ENCODE measurements around the gene STKLD1. TPM values are rescaled to one million over a fixed set of nuclear protein-coding genes. Genes with fewer than 3 reads are reported as not detected.

The STKLD1 gene
- total and polyA plus RNA-seq, 9 of the 15 experiments (the other 6 are each of a cell fraction or from before 2014, with no cell fraction given): 0.10 to 0.65 (median 0.33) TPM; not detected in 2

DNA sequence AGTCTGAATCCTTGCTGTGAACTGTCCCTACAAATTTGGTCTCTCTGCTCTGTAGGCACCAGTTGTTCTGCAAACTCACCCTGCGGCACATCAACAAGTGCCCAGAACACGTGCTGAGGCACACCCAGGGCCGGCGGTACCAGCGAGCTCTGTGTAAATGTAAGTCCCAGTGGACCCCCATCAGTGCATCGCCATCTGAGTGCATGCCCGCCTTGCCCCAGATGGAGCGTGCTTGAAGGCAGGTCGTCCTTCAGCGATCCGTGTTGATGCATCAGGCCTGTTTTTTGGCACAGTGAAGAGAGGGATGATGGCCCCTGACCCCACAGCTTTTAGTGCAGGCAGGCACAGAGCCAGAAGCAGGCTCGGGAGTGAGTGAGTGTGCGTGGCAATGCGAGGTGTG lies 18.5 kb upstream of the STKLD1 start:
- H3K36me3 ChIP-seq (ENCODE audit: control insufficient read depth, insufficient read depth, low read length): peaks cover 71% of the 10 kb centered on the region; the same call in 2 of the 3 replicates

More for the DNA sequence above, 18.5 kb upstream of the STKLD1 start:
- no peak overlapping the region for H2AFZ ChIP-seq (ENCODE audit: low read depth, low read length)
- ATAC-seq (no peak), DNase-seq (ENCODE audit: extremely low read depth in 1 of 4, low spot score in 3 of 4) (no peak), FAIRE-seq (no peak)
- H3K9me1 ChIP-seq (ENCODE audit: control insufficient read depth, insufficient read depth, low read length): no peaks in the 10 kb centered on the region
- TF ChIP-seq, protein P1, sequence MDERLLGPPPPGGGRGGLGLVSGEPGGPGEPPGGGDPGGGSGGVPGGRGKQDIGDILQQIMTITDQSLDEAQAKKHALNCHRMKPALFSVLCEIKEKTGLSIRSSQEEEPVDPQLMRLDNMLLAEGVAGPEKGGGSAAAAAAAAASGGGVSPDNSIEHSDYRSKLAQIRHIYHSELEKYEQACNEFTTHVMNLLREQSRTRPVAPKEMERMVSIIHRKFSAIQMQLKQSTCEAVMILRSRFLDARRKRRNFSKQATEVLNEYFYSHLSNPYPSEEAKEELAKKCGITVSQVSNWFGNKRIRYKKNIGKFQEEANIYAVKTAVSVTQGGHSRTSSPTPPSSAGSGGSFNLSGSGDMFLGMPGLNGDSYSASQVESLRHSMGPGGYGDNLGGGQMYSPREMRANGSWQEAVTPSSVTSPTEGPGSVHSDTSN (CRISPR knock-in tag; IDR thresholded peaks at IDR 0.05; ENCODE audit: low read depth): no peak
- TF ChIP-seq, protein P1 (tag; conservative IDR thresholded peaks at IDR 0.05; ENCODE audit: low read depth): no peak
- TF ChIP-seq ZC3H11A (IDR thresholded peaks at IDR 0.05; ENCODE audit: low read depth, low read length) (no peak), RCOR1 (IDR thresholded peaks at IDR 0.05; ENCODE audit: borderline replicate concordance in 1 of 2, low read depth in 2 of 2, low read length in 2 of 2) (no peak), IFI16 (CRISPR knock-in tag; IDR thresholded peaks at IDR 0.05) (no peak), ZFPM2 (CRISPR knock-in tag; IDR thresholded peaks at IDR 0.05) (no peak), KDM5B (IDR thresholded peaks at IDR 0.05; ENCODE audit: insufficient replicate concordance, low read depth, low read length) (no peak), CTBP1 (IDR thresholded peaks at IDR 0.05; ENCODE audit: borderline replicate concordance) (no peak), ZNF79 (CRISPR knock-in tag; IDR thresholded peaks at IDR 0.05; ENCODE audit: low read depth) (no peak), PYGO2 (tag; IDR thresholded peaks at IDR 0.05) (no peak), HLTF (IDR thresholded peaks at IDR 0.05) (no peak)
- TF ChIP-seq, protein P2, sequence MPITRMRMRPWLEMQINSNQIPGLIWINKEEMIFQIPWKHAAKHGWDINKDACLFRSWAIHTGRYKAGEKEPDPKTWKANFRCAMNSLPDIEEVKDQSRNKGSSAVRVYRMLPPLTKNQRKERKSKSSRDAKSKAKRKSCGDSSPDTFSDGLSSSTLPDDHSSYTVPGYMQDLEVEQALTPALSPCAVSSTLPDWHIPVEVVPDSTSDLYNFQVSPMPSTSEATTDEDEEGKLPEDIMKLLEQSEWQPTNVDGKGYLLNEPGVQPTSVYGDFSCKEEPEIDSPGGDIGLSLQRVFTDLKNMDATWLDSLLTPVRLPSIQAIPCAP (CRISPR knock-in tag; IDR thresholded peaks at IDR 0.05; ENCODE audit: borderline replicate concordance): no peak
- TF ChIP-seq, protein P3, sequence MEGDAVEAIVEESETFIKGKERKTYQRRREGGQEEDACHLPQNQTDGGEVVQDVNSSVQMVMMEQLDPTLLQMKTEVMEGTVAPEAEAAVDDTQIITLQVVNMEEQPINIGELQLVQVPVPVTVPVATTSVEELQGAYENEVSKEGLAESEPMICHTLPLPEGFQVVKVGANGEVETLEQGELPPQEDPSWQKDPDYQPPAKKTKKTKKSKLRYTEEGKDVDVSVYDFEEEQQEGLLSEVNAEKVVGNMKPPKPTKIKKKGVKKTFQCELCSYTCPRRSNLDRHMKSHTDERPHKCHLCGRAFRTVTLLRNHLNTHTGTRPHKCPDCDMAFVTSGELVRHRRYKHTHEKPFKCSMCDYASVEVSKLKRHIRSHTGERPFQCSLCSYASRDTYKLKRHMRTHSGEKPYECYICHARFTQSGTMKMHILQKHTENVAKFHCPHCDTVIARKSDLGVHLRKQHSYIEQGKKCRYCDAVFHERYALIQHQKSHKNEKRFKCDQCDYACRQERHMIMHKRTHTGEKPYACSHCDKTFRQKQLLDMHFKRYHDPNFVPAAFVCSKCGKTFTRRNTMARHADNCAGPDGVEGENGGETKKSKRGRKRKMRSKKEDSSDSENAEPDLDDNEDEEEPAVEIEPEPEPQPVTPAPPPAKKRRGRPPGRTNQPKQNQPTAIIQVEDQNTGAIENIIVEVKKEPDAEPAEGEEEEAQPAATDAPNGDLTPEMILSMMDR (IDR thresholded peaks at IDR 0.05 in 2 of 3, conservative IDR thresholded peaks at IDR 0.05 in 1 of 3; ENCODE audit: insufficient read depth in 2 of 3, low read depth in 1 of 3, low read length in 3 of 3): no peak
- TF ChIP-seq, protein P4, sequence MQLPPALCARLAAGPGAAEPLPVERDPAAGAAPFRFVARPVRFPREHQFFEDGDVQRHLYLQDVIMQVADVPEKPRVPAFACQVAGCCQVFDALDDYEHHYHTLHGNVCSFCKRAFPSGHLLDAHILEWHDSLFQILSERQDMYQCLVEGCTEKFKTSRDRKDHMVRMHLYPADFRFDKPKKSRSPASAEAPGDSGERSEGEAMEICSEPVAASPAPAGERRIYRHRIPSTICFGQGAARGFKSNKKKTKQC (CRISPR knock-in tag; IDR thresholded peaks at IDR 0.05): no peak
- H3K4me1 ChIP-seq (replicated peaks in 1 of 2; ENCODE audit: control insufficient read depth in 2 of 2, insufficient read depth in 2 of 2, low read length in 2 of 2): peaks cover 17 to 50% of the 10 kb centered on the region in 2 experiments; a peak in 4 of 5 replicates
- BruUV-seq (replicated peaks): no TSS peak
- ChIA-PET POLR2A (interaction anchor here (1.0 to 7.4 kb wide), 4 partner anchors 9 to 14 kb away, joined by 4 to 109 read pairs (median 7); partner anchors contain the start of genes MED22 and RPL7A), CTCF (ENCODE audit: low intra/inter-chr PET ratio) (interaction anchor here (0.6 kb wide), 1 partner anchor 69 kb away, joined by 3 read pairs; no protein-coding TSS in a partner anchor)
- H3K27me3 ChIP-seq (ENCODE audit: control insufficient read depth in 2 of 2, insufficient read depth in 2 of 2, low read length in 2 of 2): no peaks in the 10 kb centered on the region
- intact Hi-C loops (cut with micrococcal nuclease): loop anchor here (2.0 kb wide), 1 partner anchor 129 kb away; no protein-coding TSS in a partner anchor
- in situ Hi-C loops (cut with MboI): no loop called here
- peak overlapping the region in 1 of 2 experiments; percentile 93; a peak in 2 of 4 replicates for H3K9ac ChIP-seq (ENCODE audit: insufficient read depth in 1 of 2, low read depth in 2 of 2, low read length in 2 of 2)
- 82% methylated on average over 14 of the region's 14 CpGs for WGBS (ENCODE audit: insufficient coverage, low coverage, missing lambda C conversion rate)
- peak overlapping the region; percentile 67; the same call in 1 of the 2 replicates for H3K4me3 ChIP-seq
- H3K79me2 ChIP-seq (ENCODE audit: control insufficient read depth, insufficient read depth, low read length): peaks cover 36% of the 10 kb centered on the region
- H4K20me1 ChIP-seq (replicated peaks; ENCODE audit: control insufficient read depth, insufficient read depth, low read length): peaks cover 33% of the 10 kb centered on the region
- H3K27ac ChIP-seq (ENCODE audit: extremely low read depth, low read depth, low read length): no peak overlapping the region
- no peak overlapping the region for H3K4me2 ChIP-seq (ENCODE audit: insufficient read depth, low read length)
- no peaks in the 10 kb centered on the region for H3K9me3 ChIP-seq (replicated peaks; ENCODE audit: control insufficient read depth, insufficient read depth, low read depth, low read length)

Data from K562 (cell line).